Coronary artery (tissue), 2 donors: Measurements from ENCODE around the gene ZNF487.

Experiments
- DNase-seq: peaks from one replicate; pipeline ENCODE4 v3.0.0-alpha.2; 2017; ENCODE audit warnings: low spot score
- H3K27ac ChIP-seq, 2 donors: fragments of 200-600 bp; sonication (generic); one replicate each; pipeline ENCODE4 v1.5.1; 2016 to 2019
- H3K4me3 ChIP-seq: fragments of 200-600 bp; sonication (generic); 2 replicates; pipeline ENCODE4 v1.5.1; 2016; ENCODE audit warnings: mild to moderate bottlenecking, moderate library complexity
- TF ChIP-seq, protein P1 (sequence below): fragments of 200-600 bp; sonication (generic); IDR thresholded peaks from one replicate; pipeline ENCODE4 v1.5.1; 2019; ENCODE audit warnings: antibody characterized with exemption

The ZNF487 gene

DNA sequence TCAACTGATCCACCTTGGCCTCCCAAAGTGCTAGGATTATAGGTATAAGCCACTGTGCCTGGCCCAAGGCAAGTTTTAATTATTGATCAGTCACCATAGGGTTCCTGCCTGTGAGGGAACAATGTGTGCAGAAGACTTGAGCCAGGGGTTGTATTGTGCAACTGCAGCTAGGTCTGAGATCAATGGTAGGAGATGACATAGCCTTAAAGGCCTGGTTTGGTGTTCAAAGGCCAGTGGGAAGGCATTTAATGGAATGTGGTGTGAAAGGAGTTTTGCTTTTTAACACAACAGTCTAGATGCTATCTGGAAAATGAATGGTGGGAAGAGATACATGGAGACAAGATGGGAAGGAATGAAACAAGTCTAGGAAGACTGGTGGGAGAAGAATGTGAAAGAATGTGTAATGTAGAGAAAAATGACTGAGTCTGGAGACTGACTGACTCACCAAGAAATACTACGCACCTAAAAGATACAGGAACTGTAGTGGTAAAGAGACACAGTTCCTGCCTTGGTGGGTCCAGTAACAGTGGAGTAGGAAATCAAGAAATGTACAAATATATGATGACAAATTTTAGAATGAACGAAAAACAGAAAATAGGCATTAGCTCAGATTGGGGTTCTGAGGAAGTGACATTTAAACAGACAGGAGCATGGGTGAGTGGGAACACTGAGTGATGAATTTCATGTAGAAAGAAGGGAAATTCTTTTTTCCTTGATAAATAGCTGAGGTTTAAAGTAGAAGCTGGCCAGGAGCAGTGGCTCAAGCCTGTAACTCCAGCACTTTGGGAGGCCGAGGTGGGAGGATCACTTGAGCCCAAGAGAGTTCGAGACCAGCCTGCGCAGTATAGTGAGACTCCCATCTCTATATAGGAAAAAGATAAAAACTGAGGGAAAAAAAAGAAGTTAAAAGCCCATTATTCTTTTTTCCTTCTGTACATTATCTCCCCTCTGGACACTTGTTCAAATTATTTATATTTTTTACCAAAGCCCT, 37.3 kb upstream of the ZNF487 start:
- no peak overlapping the region for H3K27ac ChIP-seq
- no peak overlapping the region for H3K4me3 ChIP-seq
- TF ChIP-seq, protein P1, sequence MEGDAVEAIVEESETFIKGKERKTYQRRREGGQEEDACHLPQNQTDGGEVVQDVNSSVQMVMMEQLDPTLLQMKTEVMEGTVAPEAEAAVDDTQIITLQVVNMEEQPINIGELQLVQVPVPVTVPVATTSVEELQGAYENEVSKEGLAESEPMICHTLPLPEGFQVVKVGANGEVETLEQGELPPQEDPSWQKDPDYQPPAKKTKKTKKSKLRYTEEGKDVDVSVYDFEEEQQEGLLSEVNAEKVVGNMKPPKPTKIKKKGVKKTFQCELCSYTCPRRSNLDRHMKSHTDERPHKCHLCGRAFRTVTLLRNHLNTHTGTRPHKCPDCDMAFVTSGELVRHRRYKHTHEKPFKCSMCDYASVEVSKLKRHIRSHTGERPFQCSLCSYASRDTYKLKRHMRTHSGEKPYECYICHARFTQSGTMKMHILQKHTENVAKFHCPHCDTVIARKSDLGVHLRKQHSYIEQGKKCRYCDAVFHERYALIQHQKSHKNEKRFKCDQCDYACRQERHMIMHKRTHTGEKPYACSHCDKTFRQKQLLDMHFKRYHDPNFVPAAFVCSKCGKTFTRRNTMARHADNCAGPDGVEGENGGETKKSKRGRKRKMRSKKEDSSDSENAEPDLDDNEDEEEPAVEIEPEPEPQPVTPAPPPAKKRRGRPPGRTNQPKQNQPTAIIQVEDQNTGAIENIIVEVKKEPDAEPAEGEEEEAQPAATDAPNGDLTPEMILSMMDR: no peak

DNA sequence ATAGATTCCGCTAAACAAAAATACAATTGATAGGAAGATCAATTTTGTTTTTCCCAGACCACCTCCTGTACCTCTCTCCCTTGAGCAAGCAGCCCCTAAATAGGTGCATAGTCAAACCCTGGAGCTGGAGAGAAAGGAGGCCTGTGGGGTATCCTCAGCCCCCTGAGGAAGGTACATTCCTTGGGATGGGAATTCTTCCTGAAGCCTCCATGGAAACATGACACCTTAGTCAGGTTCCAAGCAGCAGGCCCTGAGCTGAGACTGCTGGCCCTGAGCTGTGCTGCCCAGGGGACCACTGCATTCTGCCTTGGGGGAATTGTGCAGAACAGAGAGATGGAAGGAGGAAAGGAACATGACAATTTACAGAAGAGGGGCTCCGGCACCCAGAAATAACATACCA, 35.3 kb upstream of the ZNF487 start:
- H3K27ac ChIP-seq: no peak overlapping the region

More for the DNA sequence above, 37.3 kb upstream of the ZNF487 start:
- peak; percentile 35 for DNase-seq

GRCh38 chr10:43402176-43402575, 34.7 kb upstream of the ZNF487 start:
- DNase-seq: no peak
- TF ChIP-seq, protein P1: no peak
- H3K27ac ChIP-seq: no peak overlapping the region
- H3K4me3 ChIP-seq: no peak overlapping the region

More for the DNA sequence above, 35.3 kb upstream of the ZNF487 start:
- TF ChIP-seq, protein P1: no peak
- peak; percentile 28 for DNase-seq
- no peak overlapping the region for H3K4me3 ChIP-seq

DNA sequence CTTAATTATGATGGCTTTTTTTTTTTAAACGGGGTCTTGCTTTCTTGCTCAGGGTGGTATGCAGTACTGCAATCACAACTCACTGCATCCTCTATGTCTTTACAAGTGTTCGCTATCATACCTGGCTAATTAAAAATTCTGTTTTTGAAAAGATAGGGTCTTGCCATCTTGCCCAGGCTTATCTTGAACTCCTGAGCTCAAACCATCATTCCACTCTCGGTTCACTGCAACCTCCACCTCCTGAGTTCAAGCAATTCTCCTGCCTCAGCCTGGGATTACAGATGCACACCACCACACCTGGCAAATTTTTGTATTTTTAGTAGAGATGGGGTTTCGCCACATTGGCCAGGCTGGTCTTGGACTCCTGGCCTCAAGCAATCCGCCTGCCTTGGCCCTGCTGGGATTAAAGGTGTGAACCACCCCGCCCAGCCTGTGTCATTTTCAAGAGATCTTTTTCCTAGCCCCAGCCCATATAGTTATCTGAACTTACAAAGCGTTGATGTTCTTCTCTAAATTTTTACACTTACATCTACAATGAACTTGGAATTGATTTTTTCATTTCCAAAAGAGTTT, 33.9 kb upstream of the ZNF487 start:
- TF ChIP-seq, protein P1: no peak
- Histone ChIP-seq H3K4me3 (no peak overlapping the region), H3K27ac (no peak overlapping the region)
- DNase-seq: peak; percentile 36

GRCh38 chr10:43403911-43404703, 32.8 kb upstream of the ZNF487 start:
- Histone ChIP-seq H3K27ac (no peak overlapping the region), H3K4me3 (no peak overlapping the region)
- TF ChIP-seq, protein P1: no peak
- no peak for DNase-seq

DNA sequence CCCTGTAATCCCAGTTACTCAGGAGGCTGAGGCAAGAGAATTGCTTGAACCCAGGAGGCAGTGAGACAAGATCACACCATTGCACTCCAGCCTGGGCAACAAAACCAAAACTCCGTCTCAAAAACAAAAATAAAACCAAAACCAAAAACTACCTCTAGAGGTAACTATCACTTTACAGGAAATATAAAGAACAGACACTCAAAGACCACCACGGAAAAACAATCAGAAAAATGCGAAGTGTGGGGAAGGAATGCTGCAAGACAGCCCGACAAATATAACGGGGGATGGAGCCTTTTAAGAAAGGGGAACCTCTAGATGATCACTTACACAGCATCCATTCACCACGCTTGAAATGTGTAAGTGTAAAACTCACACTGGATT, 32.2 kb upstream of the ZNF487 start:
- no peak for DNase-seq
- TF ChIP-seq, protein P1: no peak
- no peak overlapping the region for H3K4me3 ChIP-seq
- no peak overlapping the region for H3K27ac ChIP-seq
